ENCODE data around the gene ANKFN1.

- no peak for TF ChIP-seq CTCF (IDR thresholded peaks at IDR 0.05)
- no peak for TF ChIP-seq POLR2AphosphoS5 (IDR thresholded peaks at IDR 0.05)
- TF ChIP-seq EP300 (IDR thresholded peaks at IDR 0.05): no peak
Measured at GRCh38 chr17:56110463-56111135, 42.7 kb upstream of the ANKFN1 start.
